GM12878 (cell line): Measurements from ENCODE around the gene ZNF469. TPM values are rescaled to one million over a fixed set of nuclear protein-coding genes. Genes with fewer than 3 reads are reported as not detected.

Experiments
- ATAC-seq: fragments of 200-7000 bp; cut with Tn5 transposase; 3 replicates; pipeline ENCODE4 v1.9.1; 2020; ENCODE audit warnings: mild to moderate bottlenecking, moderate library complexity
- BruUV-seq: library from RNA; stranded (reverse); fragments of 400-500 nt; replicated peaks from 2 replicates; lab custom pipeline; 2021; lab: Mats Ljungman, UMichigan
- CTCF ChIA-PET: fragments of 300-600 bp; sonication (Branson Sonifier 250); formaldehyde crosslinking; extraction: SDS; loops from one replicate; lab custom pipeline; 2021; ENCODE audit warnings: inconsistent platforms; lab: Yijun Ruan, JAX
- POLR2A ChIA-PET: fragments of 350-600 bp; formaldehyde crosslinking; extraction: SDS; loops from one replicate; lab custom pipeline; 2021; ENCODE audit warnings: inconsistent platforms; lab: Charles Lee
- RAD21 ChIA-PET: fragments of 300-600 bp; sonication (Branson Sonifier 250); formaldehyde crosslinking; loops from one replicate; lab custom pipeline; 2023; ENCODE audit warnings: antibody characterized with exemption; ENCODE audit not compliant: unreplicated experiment; lab: Charles Lee
- SMC1A ChIA-PET: fragments of 300-600 bp; sonication (Branson Sonifier 250); formaldehyde crosslinking; loops from one replicate; lab custom pipeline; 2023; ENCODE audit not compliant: unreplicated experiment, uncharacterized antibody; lab: Charles Lee
- DNase-seq: peaks from one replicate; pipeline ENCODE4 v3.0.0-alpha.2; 2011; ENCODE audit warnings: low read depth, low spot score
- FAIRE-seq: peaks from 3 replicates; lab custom pipeline; 2011; peaks lifted over from hg19 to GRCh38; lab: Jason Lieb, UNC
- H2AFZ ChIP-seq: 2 replicates; pipeline ENCODE4 v1.6.0; 2011; ENCODE audit warnings: low read depth, low read length, control low read depth; ENCODE audit not compliant: control insufficient read depth
- H3K27ac ChIP-seq: 2 replicates; pipeline ENCODE4 v1.5.1; 2011; ENCODE audit warnings: control low read depth; ENCODE audit not compliant: control insufficient read depth, insufficient read depth
- H3K27me3 ChIP-seq, 2 experiments: replicated peaks in 1 of 2; 2 replicates each; pipeline versions ENCODE4 v1.6.0 to v1.6.1; 2011; ENCODE audit warnings: low read length in 1 of 2; ENCODE audit not compliant: control insufficient read depth in 2 of 2, insufficient read depth in 2 of 2
- H3K36me3 ChIP-seq, 2 experiments: 2 replicates each; pipeline ENCODE4 v1.5.1; 2011; ENCODE audit warnings: low read length in 1 of 2; ENCODE audit not compliant: control insufficient read depth in 2 of 2, insufficient read depth in 2 of 2
- H3K4me1 ChIP-seq: 2 replicates; pipeline ENCODE4 v1.6.1; 2011; ENCODE audit warnings: mild to moderate bottlenecking, low read length, moderate library complexity, mixed read lengths; ENCODE audit not compliant: control insufficient read depth, insufficient read depth
- H3K4me2 ChIP-seq: 2 replicates; pipeline ENCODE4 v1.6.0; 2011; ENCODE audit warnings: control low read depth; ENCODE audit not compliant: control insufficient read depth, insufficient read depth
- H3K4me3 ChIP-seq: fragments of 200-600 bp; sonication (generic); 2 replicates; pipeline ENCODE4 v1.5.1; 2016
- H3K79me2 ChIP-seq: 2 replicates; pipeline ENCODE4 v1.6.0; 2011; ENCODE audit warnings: low read length; ENCODE audit not compliant: control insufficient read depth, insufficient read depth
- H3K9ac ChIP-seq: 2 replicates; pipeline ENCODE4 v1.8.0; 2011; ENCODE audit warnings: low read length, control low read depth, mixed read lengths; ENCODE audit not compliant: control insufficient read depth, insufficient read depth
- H3K9me3 ChIP-seq: replicated peaks from 3 replicates; pipeline ENCODE4 v1.5.1; 2011; ENCODE audit warnings: mild to moderate bottlenecking, low read length; ENCODE audit not compliant: control insufficient read depth, insufficient read depth
- H4K20me1 ChIP-seq: 2 replicates; pipeline ENCODE4 v1.6.0; 2011; ENCODE audit not compliant: control insufficient read depth, insufficient read depth
- ASH2L ChIP-seq: fragments of 300-600, 200-600 bp; sonication (generic); IDR thresholded peaks from 2 replicates; pipeline ENCODE4 v1.6.1; 2017; ENCODE audit warnings: low read depth, mild to moderate bottlenecking, borderline replicate concordance
- HDAC6 ChIP-seq: fragments of 200-600 bp; sonication (generic); IDR thresholded peaks from one replicate; pipeline ENCODE4 v1.8.0; 2017; ENCODE audit warnings: antibody characterized with exemption; ENCODE audit not compliant: unreplicated experiment
- IRF5 ChIP-seq: fragments of 450-650 bp; IDR thresholded peaks from 2 replicates; pipeline ENCODE4 v1.6.1; 2017; ENCODE audit warnings: borderline replicate concordance
- MYB ChIP-seq: fragments of 150-350 bp; IDR thresholded peaks from 2 replicates; pipeline ENCODE4 v1.6.1; 2014; ENCODE audit warnings: mild to moderate bottlenecking, low read depth, low read length, borderline replicate concordance
- NBN ChIP-seq: fragments of 450-650 bp; IDR thresholded peaks from 2 replicates; pipeline ENCODE4 v1.6.1; 2016
- PRDM15 ChIP-seq: fragments of 450-650 bp; formaldehyde crosslinking; IDR thresholded peaks from 2 replicates; pipeline ENCODE4 v1.4.0; 2020; ENCODE audit warnings: mild to moderate bottlenecking, moderate library complexity
- RUNX3 ChIP-seq: IDR thresholded peaks from 2 replicates; pipeline ENCODE4 v1.6.1; 2012; ENCODE audit warnings: low read length, inconsistent platforms
- ZNF274 ChIP-seq: IDR thresholded peaks from one replicate; pipeline ENCODE4 v1.8.0; 2011; ENCODE audit not compliant: insufficient read length, insufficient read depth
- WGBS: methylation state at CpG from one replicate; pipeline ENCODE4 v1.1.6; 2016; ENCODE audit warnings: low lambda C conversion rate; ENCODE audit not compliant: insufficient replicate concordance, insufficient coverage; ENCODE audit errors: missing lambda C conversion rate; 5-methylcytosine and 5-hydroxymethylcytosine counted together
- in situ Hi-C: fragments of 300-500 bp; cut with MboI; formaldehyde crosslinking; loops from 9 replicates; pipeline ENCODE4 v1.14.3; 2018; ENCODE audit warnings: mixed read lengths
- intact Hi-C: fragments of 100-400 bp; cut with micrococcal nuclease; formaldehyde crosslinking; loops from one replicate; pipeline ENCODE4 v1.14.2; 2022; ENCODE audit not compliant: unreplicated experiment
- polyA plus RNA-seq, 11 experiments: library from polyadenylated mRNA; depleted of rRNA in 4 of 11; unstranded in 6 of 11; stranded (reverse) in 5 of 11; fragments of >200 nt; fragmentation: Nextera tagmentation in 4 of 11; fragmentation: Illumina TruSeq in 1 of 11; extraction: Ambion mirVana in 4 of 11; extraction: Trizol in 1 of 11; gene quantifications; 1 replicate in 1 of 11; 2 replicates in 10 of 11; pipeline versions ENCODE4 v1.2.1 to v1.2.3, GENCODE V29; 2011 to 2016; ENCODE audit warnings: inconsistent platforms in 2 of 11, missing spikeins in 2 of 11, low read depth in 1 of 11
- total RNA-seq, 4 experiments: library from RNA; depleted of rRNA in 3 of 4; stranded (reverse); fragments of >200 nt in 3 of 4; fragmentation: Illumina TruSeq in 1 of 4; extraction: Trizol in 1 of 4; gene quantifications; 2 replicates each; pipeline versions ENCODE4 v1.2.1 to v1.2.3, GENCODE V29; 2013 to 2021

ZNF469 gene
- total and polyA plus RNA-seq, 10 of the 15 experiments (the other 5 are each of a cell fraction or from before 2014, with no cell fraction given) = 0.01 to 0.21 (median 0.04) TPM; not detected in 3

DNA sequence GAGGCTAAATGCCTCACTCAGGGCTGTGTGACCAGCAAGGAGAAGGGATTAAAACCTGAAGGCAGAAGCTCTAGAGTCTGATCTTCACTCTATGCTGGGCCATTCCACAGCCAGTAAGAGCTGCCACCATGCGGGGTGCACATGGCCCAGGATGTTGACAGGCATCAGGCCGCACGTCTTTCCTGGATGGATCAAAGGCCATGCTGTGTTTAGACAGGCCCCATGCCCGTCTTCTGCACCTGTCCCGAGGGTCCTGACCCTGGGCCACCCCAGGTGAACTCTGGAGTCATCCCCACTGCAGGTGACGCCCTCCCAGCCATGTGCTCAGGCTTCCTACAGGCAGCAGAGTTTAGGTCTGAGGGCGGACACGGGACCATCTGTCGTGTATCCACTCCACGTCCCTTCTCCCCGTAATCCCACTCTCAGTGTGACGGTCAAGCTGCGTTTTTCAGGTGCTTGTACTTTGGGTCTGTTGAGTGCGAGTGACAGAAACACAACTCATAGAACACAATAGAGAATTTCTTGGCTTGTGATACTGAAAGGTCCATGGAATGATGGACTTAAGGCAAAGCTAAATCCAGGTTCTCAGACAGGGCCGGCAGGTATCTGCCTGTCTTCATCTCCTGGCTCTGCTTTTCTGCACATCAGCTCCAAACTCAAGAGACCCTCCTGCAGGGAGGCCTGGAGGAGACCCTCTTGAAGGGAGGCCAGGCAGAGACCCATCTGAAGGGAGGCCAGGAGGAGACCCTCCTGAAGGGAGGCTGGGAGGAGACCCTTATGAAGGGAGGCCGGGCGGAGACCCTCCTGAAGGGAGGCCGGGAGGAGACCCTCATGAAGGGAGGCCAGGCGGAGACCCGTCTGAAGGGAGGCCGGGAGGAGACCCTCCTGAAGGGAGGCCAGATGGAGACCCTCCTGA lies 13.2 kb downstream of the ZNF469 start:
- Histone ChIP-seq H2AFZ (no peak overlapping the region), H4K20me1 (no peaks in the 10 kb centered on the region), H3K27ac (no peak overlapping the region), H3K36me3 (no peaks in the 10 kb centered on the region), H3K4me2 (no peak overlapping the region), H3K4me3 (no peak overlapping the region), H3K79me2 (no peaks in the 10 kb centered on the region), H3K9ac (no peak overlapping the region), H3K9me3 (no peaks in the 10 kb centered on the region), H3K4me1 (no peaks in the 10 kb centered on the region), H3K27me3 (peaks cover 3 to 5% of the 10 kb centered on the region in 2 experiments; a peak in 3 of 4 replicates)
- ATAC-seq = no peak
- no TSS peak for BruUV-seq
- POLR2A ChIA-PET = no interaction called here
- DNase-seq = no peak
- TF ChIP-seq ZNF274 (no peak), PRDM15 (CRISPR knock-in tag) (no peak), ASH2L (no peak), HDAC6 (no peak), RUNX3 (no peak), IRF5 (no peak), MYB (no peak), NBN (no peak)
- RAD21 ChIA-PET = no interaction called here
- in situ Hi-C loops = no loop called here
- SMC1A ChIA-PET = no interaction called here
- intact Hi-C loops = no loop called here
- 38% methylated on average over 21 of the region's 21 CpGs for WGBS
- CTCF ChIA-PET = no interaction called here
- no peak for FAIRE-seq
